GM18909 (cell line): ENCODE data around the gene AKAP11.
A peak's percentile ranks its signal among the peaks of the same experiment; 100 is the strongest.

Source experiments
- ATAC-seq: cut with Tn5 transposase; IDR thresholded peaks from one replicate; pipeline ENCODE4 v1.9.1; 2021; ENCODE audit warnings: mild to moderate bottlenecking; ENCODE audit not compliant: unreplicated experiment, poor library complexity

AKAP11 gene

DNA sequence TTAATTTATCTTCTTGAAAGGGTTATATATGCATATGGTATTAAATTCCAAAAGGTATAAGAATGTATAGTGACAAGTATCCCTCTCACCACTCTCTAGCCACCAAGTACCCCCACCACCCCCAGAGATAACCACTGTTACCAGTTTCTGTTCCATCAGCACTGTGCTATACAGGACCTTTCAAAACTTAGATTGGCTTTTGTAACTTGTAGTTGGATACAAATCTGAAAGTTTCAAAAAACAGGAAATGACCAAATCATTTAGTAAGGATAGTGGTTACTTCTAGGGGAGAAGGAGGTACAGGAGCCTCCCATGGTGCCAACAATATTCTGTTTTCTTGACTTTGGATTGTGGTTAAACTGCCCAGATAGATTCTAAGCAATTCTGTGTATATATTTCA, 56.7 kb downstream of the AKAP11 start:
- peak; percentile 47 for ATAC-seq

DNA sequence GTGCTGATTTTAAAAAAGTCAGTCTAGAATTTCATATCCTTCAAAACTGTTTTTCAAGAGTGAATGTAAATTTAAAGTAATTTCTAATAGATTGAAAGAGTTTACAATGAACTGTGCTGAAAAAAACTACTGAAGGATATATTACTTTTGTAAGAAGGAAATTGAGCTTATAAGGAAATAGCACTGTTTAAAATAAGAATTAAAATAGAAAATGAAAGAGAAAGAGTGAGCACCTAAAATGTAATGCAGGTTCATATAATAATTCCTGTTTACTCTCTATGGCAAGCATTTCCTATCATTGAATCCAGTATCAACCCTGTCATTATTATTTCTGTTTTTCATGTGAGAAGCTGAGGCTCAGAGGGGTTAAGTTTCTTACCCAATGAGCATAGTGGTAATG, 57.3 kb downstream of the AKAP11 start:
- no peak for ATAC-seq

DNA sequence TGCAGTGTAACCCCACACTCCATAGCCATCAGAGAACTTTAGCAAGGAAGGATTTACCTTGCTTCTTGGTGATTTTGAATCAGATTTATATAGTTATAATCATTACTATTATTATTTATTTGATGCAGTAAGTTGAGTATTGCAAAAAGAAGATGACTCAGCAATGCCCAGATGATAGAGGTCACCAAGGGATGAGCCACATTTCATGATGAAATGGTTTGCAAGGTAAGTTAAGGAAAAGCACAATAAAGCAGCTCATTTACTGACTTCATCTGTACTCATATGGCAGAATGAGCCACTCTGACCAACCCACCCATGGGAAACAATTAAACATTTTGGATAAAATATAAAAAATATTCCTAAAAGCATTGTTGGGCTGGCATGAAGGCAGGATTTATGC, 59.1 kb downstream of the AKAP11 start:
- no peak for ATAC-seq

DNA sequence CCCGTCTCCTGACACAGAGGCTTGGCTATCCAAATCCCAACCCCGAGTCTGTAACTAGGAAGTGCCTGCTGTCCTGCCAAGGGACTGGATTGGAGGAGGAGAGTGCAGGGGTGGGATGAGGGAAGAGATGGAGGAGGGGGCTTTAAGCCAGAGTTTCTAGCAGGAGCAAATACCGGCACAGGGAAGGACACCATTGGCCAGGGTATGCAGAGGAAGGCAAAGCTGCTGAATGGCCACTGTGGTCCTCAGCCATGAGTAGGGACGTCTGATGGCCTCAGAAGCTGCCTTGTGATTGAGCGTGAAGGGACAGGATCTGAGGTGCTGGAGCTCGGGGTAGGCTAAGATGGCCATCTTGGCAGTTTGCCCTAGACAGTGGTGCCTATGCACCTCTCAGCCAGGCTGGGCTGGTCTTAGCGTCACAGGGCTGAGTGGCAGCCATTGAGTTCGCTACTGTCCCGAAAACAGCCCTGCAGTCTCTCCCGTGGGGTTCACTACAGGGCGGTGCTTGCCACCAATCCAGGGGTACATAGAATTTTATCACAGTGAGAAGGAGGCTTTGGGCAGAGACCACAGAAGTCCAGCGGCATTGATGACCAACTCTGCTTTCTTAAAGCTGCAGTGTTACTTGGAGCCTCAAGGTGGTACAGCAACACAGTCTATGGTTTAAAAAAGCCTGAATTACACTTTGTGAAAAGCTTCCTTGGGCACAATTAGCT, 61.8 kb downstream of the AKAP11 start:
- ATAC-seq, result peak; percentile 86

DNA sequence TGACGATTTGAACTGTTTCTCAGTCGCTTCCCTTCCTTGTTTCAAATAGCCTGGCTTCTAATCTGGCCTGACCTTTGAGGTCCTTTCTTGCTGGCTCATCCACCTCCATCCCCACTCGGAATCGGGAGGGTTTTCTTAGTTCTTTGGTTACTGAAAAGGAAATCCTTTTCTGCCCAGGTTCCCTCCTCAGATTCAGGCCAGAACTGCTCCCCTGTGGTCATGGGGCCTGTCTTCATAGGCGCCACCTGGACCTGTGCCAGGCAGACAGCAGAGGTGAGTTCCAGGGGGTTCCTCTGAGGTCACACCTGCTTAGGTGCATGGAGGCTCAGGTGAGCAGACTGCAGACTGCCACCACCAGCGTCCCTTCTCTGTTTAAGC, 62.4 kb downstream of the AKAP11 start:
- ATAC-seq, result peak; percentile 38

DNA sequence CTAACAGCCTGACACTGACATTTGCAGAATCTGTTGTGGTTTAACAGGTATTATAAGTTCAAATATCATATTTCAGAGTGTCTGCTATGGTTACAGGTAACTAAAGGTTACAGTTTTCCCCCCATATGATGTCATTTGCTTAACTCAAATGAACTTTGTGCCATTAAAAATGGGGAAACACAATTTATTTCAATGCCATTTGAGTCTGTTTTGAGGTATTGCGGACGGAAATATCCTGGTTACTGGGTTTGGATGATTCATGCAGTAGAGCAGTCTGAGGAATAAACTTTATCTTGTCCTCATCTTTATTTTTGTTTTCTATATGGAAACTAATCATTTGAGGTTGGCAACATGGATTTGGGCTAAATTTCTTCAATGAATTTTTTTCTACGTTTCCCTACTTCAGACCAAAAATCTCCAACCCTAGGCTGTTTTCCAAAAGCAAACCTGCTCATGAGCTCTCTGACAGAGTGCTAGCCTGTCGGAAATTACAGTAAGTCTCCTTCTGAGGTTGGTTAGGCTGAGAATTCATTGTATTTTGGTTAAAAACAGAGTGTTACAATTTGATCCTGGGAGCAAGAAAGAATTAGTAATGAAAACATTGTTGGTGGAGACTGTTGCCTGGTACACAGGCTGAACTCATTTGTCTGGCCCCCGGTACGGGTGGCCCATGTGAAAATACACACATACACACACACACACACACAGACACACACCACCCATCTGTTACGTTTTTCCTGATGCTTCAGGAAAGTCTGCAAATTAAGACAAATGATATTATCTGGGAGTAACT, 66.1 kb downstream of the AKAP11 start:
- no peak for ATAC-seq

DNA sequence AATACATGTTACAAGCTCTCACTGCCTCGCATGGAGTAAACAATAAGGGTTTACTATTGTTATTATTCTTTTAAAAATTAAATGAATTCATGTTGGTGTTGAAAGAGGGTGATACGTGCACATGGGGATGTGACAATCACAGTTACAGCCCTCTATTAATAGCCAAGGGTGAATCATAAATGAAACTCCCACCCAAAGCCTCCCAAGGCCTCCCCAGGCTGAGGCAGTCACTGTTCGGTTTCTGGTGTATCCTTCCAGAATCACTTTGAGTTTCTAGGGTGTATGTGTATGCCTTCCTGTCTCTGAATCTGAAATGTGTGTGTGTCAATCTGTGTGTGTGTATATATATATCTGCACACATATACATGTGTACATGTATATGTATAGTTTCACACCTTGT, 73.4 kb downstream of the AKAP11 start:
- no peak for ATAC-seq

DNA sequence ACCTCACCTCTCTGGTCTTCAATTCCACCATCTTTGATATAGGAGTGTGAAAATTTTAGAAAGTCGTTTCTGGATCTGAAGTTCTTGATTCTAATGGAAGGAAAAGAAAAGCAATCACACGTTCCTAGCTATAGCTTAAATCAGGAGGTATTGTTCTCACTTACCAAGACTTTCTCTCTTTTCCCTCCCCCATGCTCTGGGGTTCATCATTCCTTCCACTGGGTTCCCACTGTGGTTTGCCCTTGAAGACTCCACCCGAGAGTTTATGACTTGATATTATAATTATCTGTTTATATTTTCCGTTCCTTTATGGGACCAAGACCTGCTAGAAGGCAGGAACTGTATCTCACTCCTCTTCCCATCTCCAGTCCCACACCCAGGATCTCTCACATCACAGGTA, 76.6 kb downstream of the AKAP11 start:
- no peak for ATAC-seq

DNA sequence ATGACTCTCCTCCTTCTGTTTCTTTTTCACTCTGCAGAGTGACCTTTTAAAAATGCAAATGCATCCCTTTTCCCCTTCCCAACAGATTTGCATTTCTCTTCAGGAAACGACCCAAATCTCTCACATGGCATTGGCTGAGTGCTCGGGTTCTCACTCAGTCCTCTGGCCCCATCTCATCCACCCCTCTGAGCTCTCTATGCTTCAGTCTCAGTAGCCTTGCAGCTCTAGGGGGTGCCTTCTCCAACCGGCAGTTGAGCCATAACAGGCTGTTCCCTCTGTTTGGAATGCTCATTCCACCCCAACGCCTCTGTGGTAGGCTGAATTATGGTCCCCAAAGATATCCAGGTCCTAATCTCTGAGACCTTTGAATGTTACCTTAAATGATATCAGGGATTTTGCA, 78.2 kb downstream of the AKAP11 start:
- ATAC-seq, result no peak

DNA sequence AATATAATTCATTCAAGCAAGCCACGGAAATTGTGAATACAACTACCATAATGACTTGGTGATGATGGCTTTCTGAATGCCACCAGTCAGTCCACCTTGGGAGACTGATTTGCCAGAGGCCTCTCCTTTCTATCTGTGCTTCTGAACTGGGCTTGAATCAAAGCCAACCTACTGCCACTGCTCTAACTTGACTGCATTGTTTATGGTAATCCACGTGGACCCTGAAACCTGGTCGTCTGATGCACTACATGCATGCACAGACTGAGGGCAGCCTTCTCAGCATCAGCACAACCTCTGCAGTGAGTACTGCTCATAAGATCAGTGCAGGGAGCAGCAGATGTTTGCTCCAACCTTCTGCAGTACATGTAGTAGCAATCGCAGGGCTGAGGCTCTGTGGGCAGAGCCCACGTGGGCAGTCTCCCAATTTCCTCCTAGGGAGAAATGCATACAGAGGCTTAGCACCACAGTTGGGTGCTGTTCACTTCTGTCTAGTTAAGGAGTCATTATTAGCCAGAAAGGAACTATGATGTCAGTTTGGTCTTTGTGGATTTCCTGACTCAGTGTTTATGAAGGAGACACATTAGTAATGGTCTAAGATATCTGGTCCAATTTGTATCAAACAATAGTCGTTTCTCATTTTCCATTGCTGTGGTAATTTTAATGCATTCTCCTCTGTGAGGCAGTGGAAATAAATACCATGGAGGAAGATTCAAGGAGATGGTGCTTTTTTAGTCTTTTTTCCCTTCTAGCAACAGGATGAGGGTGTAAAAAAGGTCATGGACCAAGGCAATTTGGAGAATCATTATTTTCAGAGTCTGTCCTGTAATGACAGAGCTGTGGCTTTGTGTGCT, 82.5 kb downstream of the AKAP11 start:
- ATAC-seq, result peak; percentile 92

DNA sequence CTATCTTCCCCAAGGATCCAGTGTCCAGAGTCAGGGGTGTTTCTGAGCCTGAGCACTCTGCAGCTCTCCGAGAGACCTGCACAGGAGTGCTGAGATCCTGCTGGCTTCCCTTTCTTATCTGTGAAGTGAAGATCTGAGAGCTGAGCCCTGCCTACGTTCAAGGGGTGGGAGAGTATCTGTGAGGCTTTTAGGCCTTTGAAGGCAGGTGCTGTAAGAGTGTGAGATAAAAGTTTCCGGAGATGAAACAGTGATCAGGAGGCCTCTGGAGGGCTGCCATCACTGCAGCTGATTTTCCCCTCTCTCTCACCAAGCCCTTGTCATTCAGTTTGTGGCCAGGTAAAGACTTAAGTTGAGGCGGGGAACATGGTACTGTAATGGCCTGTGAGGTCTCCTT, 83.1 kb downstream of the AKAP11 start:
- no peak for ATAC-seq

DNA sequence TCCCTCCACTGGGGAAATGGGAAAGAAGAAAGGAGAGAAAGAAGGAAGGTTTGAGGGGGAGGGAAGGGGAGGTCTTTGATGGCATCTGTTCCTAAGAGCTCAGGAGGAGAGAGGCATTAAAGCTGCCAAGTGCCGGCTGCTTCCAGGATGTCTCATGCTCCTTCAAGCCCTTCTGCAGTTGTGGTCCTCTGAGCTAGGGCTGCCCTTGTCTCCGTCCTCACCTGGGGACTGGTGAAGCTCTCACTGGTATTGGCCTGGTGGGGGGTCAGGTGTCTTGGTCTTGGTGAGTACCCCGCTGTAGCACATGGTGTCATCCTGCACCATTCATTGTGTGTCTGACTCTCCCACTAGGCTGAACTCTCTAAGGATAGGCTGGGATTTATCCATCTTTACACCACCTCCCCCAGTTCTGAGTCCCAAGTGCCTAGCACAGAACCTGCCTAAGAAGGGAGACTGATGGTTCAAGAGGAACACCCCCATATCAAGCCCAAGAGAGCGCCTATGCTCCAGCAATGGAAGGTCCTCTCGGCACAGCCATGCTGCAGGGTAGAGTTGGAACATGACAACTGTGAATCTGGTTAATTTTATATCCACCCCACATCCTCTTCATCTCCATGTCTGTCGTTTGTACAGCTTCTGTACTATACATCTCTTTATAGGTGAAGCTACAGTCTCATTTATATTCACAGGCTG, 83.7 kb downstream of the AKAP11 start:
- ATAC-seq, result no peak

DNA sequence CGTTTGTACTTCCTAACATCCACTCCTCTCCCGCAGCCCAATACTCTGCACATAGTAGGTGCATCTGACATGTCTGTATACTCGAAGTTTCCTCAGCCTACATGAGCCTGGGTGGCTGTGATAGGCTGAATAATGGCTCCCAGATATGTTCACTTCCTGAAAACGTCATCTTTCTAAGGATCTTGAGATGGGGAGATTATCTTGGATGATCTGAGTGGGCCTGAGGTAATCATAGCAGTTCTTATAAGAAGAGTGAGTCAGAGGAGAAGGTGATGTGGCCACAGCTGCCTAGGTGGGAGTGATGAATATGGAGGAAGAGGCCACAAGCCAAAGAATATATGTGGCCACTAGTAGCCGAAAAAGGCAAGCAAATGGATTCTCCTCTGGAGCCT, 84.2 kb downstream of the AKAP11 start:
- ATAC-seq, result no peak

DNA sequence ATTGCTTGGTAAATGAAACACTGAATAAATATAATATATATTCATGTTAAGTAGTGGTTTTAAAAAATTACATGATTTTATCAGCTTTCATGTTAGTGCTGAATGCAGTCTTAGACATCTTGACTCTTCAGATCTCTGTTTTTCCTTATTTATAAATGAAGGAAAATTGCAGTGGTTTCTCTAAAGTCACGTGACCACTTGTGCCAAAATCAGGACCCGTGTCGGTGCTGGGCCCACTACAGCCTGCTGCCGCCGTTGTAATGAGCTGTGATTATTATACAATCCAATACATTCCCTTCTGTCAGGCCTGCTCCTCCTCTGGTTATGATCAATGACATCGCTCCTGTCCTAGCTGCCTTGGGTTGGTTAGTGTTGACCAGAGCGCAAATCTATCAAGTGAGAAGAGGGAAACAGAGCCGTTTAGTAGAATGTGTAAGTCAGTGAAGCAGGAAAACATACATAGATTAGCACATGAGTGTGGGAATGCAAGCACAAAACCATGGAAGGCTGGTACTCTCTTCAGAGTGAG, 88.2 kb downstream of the AKAP11 start:
- no peak for ATAC-seq

DNA sequence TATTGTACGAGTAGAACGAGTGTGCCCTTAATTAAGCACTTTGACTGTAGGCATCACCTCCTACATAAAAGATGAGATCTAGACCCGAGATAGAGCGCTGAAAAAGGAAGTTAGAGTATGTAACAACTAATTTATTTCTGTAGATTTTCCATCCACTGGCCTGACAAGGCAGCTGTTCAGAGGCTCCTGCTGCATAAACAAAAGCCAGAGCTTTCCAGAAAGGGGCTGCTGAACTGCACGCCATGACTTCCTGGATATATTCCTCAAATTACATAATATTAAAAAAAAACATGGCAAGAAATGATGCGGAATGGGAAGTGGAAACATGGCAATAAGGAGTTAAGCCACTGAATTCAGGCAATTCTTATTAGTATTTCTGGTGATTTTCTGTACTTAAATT, 89.7 kb downstream of the AKAP11 start:
- ATAC-seq, result no peak

DNA sequence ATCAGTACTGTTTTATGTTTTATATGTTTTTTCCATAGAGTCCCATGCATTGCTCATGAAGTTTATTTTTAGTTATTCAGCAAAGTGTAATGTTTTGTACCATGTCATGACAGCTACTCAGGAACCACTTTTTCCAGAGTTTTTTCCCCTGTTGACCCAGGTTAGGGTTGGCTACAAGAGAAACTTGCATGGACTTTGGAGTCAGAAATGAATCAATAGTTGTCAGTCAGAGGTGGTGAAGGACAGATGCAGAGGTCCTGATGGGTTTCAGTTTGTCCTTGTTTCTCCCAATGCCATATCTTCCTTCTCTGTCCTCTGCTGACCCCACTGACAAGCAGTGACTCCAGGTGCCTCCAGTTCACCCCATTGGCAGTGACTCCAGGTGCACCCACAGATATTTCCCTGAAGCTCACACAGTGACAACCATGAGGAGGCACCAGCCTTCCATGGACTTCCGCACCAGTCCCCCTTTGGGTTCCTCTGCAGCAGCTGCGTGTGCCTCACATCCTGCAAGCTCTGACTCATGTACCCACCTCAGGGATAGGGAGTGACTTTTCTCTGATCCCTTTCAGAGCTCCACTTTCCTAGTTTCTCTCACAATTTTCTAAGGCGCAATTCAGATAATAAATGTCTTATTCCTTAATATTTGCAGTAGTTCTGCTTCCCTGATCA, 92.1 kb downstream of the AKAP11 start:
- no peak for ATAC-seq

DNA sequence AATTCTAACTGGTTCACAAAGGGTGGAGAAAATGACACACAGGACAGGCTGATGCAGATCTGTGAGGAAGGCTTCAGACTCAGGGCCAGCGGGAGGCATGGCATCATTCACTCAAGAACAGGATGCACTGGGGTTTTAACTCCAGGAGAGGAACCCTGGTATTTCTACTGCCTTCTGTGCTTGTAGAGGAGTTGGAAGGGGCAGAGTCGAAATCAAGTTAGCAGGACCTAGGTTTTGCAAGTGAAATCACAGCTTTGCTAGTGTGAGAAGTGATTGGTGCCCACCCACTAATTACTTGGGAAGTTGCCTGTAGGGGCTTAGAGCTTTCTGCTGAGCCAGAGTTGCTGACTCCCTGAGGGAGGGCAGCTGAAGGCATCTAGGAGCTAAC, 92.7 kb downstream of the AKAP11 start:
- no peak for ATAC-seq

DNA sequence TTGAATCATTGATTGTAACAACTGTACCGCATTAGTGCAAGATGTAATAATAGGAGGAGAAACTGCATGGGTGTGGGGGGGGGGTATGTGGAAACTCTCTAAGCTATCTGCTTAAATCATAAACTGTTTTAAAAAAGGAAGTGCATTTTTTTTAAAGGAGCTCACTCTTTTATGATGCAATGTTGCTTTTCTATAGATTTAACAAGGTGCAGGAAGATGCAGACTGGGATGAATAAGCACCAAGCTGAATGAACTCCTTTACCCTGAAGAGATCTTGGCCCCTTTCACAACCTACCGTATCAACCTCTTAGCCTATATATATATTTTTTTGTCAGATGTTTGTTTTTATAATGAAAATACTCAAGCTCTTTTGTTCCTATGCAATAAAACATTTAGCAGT, 95.9 kb downstream of the AKAP11 start:
- no peak for ATAC-seq

DNA sequence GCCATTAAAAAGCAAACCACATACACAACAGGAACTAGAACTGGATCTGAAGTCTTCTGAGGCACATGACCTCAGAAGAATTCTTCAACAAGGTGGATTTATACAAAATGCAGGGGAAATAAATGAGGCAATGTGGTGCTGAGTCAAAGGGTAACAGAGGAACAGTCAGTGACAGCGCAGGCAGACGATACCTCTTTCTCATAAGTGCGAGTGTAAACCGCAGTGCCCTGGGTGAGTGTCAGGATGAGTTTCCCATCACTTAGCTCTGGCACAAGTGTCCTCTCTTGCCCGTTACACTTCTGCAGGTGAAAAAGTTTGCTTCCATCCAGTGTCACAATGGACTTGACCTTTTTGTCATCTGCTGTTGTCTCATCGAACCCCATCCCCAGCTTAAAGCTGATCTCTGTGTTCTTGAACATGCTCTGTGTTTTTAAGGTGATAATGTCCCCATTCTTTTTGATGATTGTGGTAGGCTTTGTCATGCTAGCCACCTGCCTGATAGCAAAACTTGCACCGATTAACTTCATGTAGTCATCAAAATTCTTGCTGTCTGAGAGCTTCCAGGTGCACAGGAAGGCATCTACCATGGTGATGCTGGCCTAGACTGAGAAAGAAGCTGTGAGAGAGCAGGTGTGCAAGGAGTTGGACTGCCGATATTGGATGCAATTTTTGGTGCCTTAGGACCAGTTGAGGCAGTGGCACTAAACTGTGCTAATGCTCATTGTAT, 97.3 kb downstream of the AKAP11 start:
- ATAC-seq, result no peak
